HG03108 (cell line): Measurements from ENCODE around the gene ZDHHC4.
"Not testable (repeated sequence)": the region's sequence is repeated elsewhere in the genome, so short reads cannot be mapped to it uniquely, and the experiment has no call there.

Experiments used
- ATAC-seq: cut with Tn5 transposase; IDR thresholded peaks from one replicate; pipeline ENCODE4 v1.9.1; 2021; ENCODE audit warnings: moderate library complexity; ENCODE audit not compliant: unreplicated experiment

ZDHHC4 gene

DNA sequence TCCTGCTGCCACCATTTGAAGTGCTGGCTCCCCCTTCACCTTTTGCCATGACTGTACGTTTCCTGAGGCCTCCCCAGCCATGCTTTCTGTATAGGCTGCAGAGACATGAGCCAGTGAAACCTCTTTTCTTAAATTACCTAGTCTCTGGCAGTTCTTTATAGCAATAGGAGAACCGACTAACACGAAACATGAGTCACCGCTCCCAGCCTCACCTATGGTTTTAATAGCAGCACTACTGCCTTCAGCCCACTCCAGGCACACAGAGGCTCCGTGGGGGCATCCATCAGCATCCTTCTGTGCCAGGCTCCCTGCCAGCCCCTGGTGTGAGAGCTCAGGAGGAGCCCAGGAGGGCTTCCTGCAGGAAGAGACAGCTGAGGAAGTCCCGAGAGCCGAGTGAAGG lies 54.4 kb downstream of the ZDHHC4 start:
- ATAC-seq, result no peak

DNA sequence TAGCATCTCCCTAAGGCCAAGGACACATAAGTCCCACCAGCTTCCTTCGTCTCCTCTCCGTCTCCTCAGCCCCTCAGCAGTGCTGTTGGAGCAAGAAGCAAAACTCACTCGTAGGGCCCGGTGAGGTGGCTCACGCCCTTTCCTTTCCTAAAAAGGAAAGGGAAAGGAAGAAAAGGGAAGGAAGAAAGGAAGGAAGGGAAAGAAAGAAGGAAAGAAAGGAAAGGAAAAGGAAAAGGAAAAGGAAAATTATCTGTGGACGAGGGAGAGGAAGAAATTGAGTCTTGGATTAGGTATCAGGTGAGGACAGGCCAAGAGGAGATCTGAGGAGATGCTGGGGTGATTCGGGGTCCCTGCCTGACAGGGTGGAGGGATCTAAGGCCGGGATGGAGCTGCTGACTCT lies 56.8 kb downstream of the ZDHHC4 start:
- no peak for ATAC-seq

DNA sequence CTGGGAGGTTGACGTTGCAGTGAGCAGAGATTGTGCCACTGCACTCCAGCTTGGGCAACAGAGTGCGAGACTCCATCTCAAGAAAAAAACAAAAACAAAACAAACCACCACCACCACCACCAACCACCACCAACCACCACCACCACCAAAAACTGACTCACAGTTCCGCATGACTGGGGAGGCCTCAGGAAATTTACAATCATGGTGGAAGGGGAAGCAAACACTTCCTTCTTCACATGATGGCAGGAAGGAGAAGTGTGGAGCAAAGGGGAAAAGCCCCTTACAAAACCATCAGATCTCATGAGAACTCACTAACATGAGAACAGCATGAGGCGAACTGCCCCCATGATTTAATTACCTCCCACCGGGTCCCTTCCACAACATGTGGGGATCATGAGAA lies 57.7 kb downstream of the ZDHHC4 start:
- not testable (repeated sequence) for ATAC-seq

DNA sequence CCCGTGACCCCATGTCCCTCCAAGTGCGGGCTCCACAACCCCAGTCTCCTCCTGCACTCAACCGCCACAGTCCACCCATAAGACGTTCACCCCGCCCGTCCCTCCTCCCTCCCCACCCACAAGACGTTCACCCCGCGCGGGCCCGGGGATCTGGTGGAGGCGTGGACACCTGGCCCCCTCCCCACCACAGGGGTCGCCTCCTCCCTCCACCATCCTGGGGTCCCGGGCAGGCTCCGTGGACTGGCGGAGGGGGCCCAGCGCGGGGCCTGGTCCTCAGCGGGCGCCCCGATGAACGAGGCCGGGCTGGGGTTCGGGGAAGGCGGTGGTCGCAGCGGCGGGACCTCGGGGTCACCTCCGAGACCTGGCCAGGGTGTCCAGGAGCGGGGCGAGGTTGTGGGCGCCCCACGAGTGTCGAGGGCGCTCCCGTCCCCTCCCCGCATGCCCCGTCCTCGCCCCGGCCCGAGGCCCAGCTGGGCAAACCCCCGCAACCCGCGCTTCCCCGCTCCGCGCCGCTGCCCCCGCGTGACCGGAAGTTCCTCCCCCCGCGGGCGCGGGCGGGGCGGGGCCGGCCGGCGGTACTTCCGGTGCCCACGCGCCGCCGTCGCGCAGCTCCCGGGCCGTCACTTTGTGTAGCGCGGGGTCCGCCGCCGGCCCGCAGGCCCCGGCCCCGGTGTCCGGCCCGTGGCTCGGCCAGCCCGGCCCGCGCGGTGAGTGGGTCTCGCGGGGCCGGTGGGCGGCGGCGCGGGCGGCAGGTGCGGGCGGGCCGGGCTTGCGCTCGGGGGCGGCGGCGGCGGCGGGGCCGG lies 59.7 kb downstream of the ZDHHC4 start, which contains the start of gene ZNF316:
ZNF316 (plus strand) TSS at position 578 of the 803 bp plus-strand sequence. CDS start 5,092 bp downstream, outside the sequence.
- ATAC-seq, result peak; percentile 60

GRCh38 chr7:6637544-6638229 lies 60.4 kb downstream of the ZDHHC4 start:
- ATAC-seq, result peak; percentile 67
